ENCODE data around the gene ADAMTS2. TPM values are rescaled to one million over a fixed set of nuclear protein-coding genes. Genes with fewer than 3 reads are reported as not detected.

ADAMTS2 gene
- polyA plus RNA-seq, 3 donors = 0.74 to 2.3 TPM; not detected in 1

GRCh38 chr5:179061025-179061424 is 284.2 kb downstream of the ADAMTS2 start:
- H3K36me3 ChIP-seq (replicated peaks in 1 of 2; ENCODE audit: control insufficient read depth in 1 of 2, insufficient read depth in 2 of 2, low read length in 2 of 2) = peaks cover 0 to 6% of the 10 kb centered on the region in 2 donors
- no peaks in the 10 kb centered on the region for H3K27me3 ChIP-seq (ENCODE audit: control insufficient read depth in 2 of 2, insufficient read depth in 2 of 2, low read length in 2 of 2)
- Mint-ChIP-seq H3K9me3 (peaks cover 45 to 83% (median 69%) of the 10 kb centered on the region in 7 donors), H3K4me3 (peak overlapping the region; percentile 87 to 93), H3K27ac (no peak overlapping the region), H3K4me1 (peaks cover 11% of the 10 kb centered on the region), H3K36me3 (peaks cover 19 to 40% of the 10 kb centered on the region in 2 donors), H3K27me3 (ENCODE audit: low read depth in 3 of 3) (peaks cover 3 to 6% (median 3%) of the 10 kb centered on the region in 3 donors)
- H3K4me3 ChIP-seq (replicated peaks in 1 of 3; ENCODE audit: low read depth in 2 of 3, low read length in 3 of 3) = peak overlapping the region in 1 of 3 experiments; percentile 87
- no peak for TF ChIP-seq CTCF (IDR thresholded peaks at IDR 0.05)
- H3K4me1 ChIP-seq (ENCODE audit: control insufficient read depth in 1 of 2, insufficient read depth in 2 of 2, low read length in 2 of 2) = peaks cover 6 to 8% of the 10 kb centered on the region in 2 donors
- no peaks in the 10 kb centered on the region for H3K79me2 ChIP-seq (ENCODE audit: insufficient read depth, low read length)
- H2AFZ ChIP-seq (ENCODE audit: insufficient read depth, low read depth, low read length, poor library complexity, severe bottlenecking) = peak overlapping the region; percentile 99
- no peak for DNase-seq
- H3K27ac ChIP-seq (ENCODE audit: low read depth in 1 of 2, low read length in 2 of 2) = no peak overlapping the region
- peak overlapping the region; percentile 74 for H3K4me2 ChIP-seq (replicated peaks; ENCODE audit: extremely low read depth, low read length, poor library complexity, severe bottlenecking)
- WGBS (ENCODE audit: insufficient coverage) = 90% methylated on average over 15 of the region's 19 CpGs
- no peaks in the 10 kb centered on the region for H4K20me1 ChIP-seq (ENCODE audit: insufficient read depth, low read length)
- intact Hi-C loops (cut with micrococcal nuclease) = loop anchor here (10.0 kb wide), 2 partner anchors 106 to 326 kb away; partner anchors contain the start of gene ZNF354A (in 1 of the 2)
- H3K9me3 ChIP-seq (replicated peaks in 1 of 2; ENCODE audit: control insufficient read depth in 1 of 2, insufficient read depth in 1 of 2, low read length in 2 of 2) = peaks cover 55 to 73% of the 10 kb centered on the region in 2 donors
- peak overlapping the region; percentile 74 for H3K9ac ChIP-seq (ENCODE audit: insufficient read depth, low read length, poor library complexity, severe bottlenecking)

Small RNA genes within 50 kb of the gene (small RNA-seq; reads per million reads assigned to genes)
- not detected for gene AC109479.2 (ENCODE audit: insufficient read length, low read depth)

Other genes starting within 250 kb of the ADAMTS2 start
- gene RUFY1, start 205.1 kb upstream of the ADAMTS2 start, polyA plus RNA-seq = 10 to 100 TPM; 26.9 to 29.3 (median 28.8) TPM